ENCODE measurements around the gene NAXD. TPM values are rescaled to one million over a fixed set of nuclear protein-coding genes. Genes with fewer than 3 reads are reported as not detected.
A peak's percentile ranks its signal among the peaks of the same experiment; 100 is the strongest.

Gene NAXD
- total RNA-seq, 1 donor from 2014 or later = 41.2 TPM

DNA sequence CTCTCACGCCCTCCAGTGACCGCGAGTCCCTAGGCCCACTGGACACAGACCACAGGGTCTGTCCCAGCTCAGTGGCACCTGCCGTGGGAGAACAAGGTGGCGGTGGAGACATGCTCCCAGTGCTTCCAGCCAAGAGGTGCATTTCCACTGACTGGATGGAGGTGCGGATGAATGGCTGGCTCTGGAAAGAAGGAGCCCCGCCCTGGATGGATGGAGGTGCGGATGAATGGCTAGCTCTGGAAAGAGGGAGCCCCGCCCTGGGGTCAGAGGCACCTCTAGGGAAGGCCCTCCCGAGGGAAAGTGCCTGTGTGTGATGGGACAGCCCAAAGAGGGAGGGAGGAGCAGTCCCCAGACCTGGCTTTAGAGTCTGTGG is 32.0 kb downstream of the NAXD start:
- Mint-ChIP-seq H3K27me3 (ENCODE audit: unreplicated experiment) (peaks cover 18% of the 10 kb centered on the region), H3K36me3 (ENCODE audit: unreplicated experiment) (peaks cover 5% of the 10 kb centered on the region)

DNA sequence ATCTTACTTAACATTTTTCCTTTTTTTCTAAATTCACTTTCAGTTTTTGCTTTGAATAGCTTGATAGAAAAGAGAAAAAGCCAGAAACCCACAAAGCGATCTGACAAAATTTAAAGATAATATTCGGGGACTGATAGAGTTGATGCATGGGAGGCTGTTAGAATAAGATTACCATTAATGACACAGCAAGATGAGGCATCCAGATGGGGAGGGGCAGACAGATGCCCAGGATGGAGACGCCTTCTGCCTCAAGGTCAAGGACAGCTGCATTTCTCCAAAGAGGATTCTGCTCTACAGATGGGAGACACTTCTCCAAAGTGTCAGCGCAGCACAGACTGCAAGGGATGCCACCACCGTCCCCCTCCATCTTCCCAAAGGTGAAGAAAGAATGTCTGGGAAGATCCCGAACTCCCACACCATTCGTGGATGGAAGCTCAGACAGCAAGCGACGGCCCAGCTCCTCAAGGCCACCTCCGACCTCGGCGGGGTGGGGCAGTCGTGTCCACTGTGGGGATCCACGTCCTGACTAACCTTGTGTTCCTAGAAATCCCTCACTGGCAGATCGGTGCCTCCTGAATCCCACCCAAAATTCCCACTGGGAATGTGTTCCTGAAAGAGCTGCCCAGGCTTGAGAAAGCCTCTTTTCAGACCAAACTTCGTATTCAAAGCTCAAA is 32.9 kb downstream of the NAXD start:
- DNase-seq = no peak
- Mint-ChIP-seq H3K9me3 (ENCODE audit: unreplicated experiment) (peaks cover 16% of the 10 kb centered on the region), H3K4me3 (ENCODE audit: unreplicated experiment) (peak overlapping the region; percentile 58), H3K36me3 (ENCODE audit: unreplicated experiment) (peaks cover 7% of the 10 kb centered on the region), H3K4me1 (ENCODE audit: low read depth, unreplicated experiment) (peaks cover 35% of the 10 kb centered on the region), H3K27ac (ENCODE audit: unreplicated experiment) (peak overlapping the region; percentile 82), H3K27me3 (ENCODE audit: unreplicated experiment) (peaks cover 18% of the 10 kb centered on the region)
- TF ChIP-seq, protein P1, sequence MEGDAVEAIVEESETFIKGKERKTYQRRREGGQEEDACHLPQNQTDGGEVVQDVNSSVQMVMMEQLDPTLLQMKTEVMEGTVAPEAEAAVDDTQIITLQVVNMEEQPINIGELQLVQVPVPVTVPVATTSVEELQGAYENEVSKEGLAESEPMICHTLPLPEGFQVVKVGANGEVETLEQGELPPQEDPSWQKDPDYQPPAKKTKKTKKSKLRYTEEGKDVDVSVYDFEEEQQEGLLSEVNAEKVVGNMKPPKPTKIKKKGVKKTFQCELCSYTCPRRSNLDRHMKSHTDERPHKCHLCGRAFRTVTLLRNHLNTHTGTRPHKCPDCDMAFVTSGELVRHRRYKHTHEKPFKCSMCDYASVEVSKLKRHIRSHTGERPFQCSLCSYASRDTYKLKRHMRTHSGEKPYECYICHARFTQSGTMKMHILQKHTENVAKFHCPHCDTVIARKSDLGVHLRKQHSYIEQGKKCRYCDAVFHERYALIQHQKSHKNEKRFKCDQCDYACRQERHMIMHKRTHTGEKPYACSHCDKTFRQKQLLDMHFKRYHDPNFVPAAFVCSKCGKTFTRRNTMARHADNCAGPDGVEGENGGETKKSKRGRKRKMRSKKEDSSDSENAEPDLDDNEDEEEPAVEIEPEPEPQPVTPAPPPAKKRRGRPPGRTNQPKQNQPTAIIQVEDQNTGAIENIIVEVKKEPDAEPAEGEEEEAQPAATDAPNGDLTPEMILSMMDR (IDR thresholded peaks at IDR 0.05; ENCODE audit: partially characterized antibody, unreplicated experiment) = no peak

More for the DNA sequence above, 32.0 kb downstream of the NAXD start:
- no peak for DNase-seq
- H3K4me1 Mint-ChIP-seq (ENCODE audit: low read depth, unreplicated experiment) = peaks cover 41% of the 10 kb centered on the region
- peaks cover 16% of the 10 kb centered on the region for H3K9me3 Mint-ChIP-seq (ENCODE audit: unreplicated experiment)
- H3K27ac Mint-ChIP-seq (ENCODE audit: unreplicated experiment) = peak overlapping the region; percentile 82
- TF ChIP-seq, protein P1 (IDR thresholded peaks at IDR 0.05; ENCODE audit: partially characterized antibody, unreplicated experiment) = no peak
- peak overlapping the region; percentile 58 for H3K4me3 Mint-ChIP-seq (ENCODE audit: unreplicated experiment)

DNA sequence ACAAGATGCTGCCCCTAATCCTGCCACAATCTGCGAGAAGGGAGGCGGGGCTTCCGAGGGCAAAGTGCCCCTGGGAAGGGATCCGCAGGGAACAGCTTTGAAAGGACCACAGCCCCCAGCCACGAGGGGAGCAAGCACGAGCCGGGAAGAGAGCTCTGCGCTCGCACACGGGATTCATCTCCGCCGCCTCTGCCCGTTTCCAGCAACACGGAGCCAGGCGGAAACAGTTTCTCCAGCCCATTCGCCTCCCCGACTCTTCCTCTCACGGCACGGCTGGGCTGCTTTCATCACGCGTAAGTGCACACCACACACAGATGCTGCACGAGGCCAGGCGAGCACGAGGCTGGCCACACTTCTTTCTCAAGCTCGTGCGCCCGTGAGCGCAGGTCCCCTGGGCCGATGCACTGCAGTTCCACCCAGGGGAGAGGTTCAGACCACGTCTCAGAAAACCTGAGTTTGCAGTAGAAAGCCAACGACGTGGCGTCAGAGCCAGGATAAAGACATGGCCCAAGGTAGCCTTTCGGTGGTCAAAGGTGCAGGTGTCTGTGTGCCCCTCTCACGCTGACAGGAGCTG is 33.6 kb downstream of the NAXD start:
- peaks cover 18% of the 10 kb centered on the region for H3K27me3 Mint-ChIP-seq (ENCODE audit: unreplicated experiment)
- DNase-seq = no peak
- peak overlapping the region; percentile 58 for H3K4me3 Mint-ChIP-seq (ENCODE audit: unreplicated experiment)
- H3K36me3 Mint-ChIP-seq (ENCODE audit: unreplicated experiment) = peaks cover 8% of the 10 kb centered on the region
- H3K9me3 Mint-ChIP-seq (ENCODE audit: unreplicated experiment) = peaks cover 16% of the 10 kb centered on the region
- peak overlapping the region; percentile 82 for H3K27ac Mint-ChIP-seq (ENCODE audit: unreplicated experiment)
- TF ChIP-seq, protein P1 (IDR thresholded peaks at IDR 0.05; ENCODE audit: partially characterized antibody, unreplicated experiment) = no peak
- peaks cover 37% of the 10 kb centered on the region for H3K4me1 Mint-ChIP-seq (ENCODE audit: low read depth, unreplicated experiment)

DNA sequence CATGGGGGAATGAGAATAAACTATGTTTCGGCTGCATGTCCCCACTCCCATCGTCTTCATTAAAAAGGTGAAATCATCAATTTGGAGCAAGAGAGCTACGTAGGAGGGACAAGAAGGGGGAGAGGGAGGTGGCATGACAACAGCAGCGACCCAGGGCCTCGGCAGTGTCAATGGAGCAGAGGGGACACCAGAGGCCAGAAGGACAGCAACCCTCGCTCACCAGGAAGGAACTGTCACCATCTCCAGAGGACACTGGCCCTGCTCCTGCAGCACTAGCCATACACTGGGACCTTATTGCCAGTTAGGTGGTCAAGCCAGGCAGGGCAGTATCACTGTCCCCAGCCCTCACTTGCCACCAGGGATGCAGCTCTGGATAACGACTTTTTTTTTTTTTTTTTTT is 34.2 kb downstream of the NAXD start:
- H3K4me1 Mint-ChIP-seq (ENCODE audit: low read depth, unreplicated experiment) = peaks cover 34% of the 10 kb centered on the region
- peak overlapping the region; percentile 79 for H3K27ac Mint-ChIP-seq (ENCODE audit: unreplicated experiment)
- peaks cover 8% of the 10 kb centered on the region for H3K36me3 Mint-ChIP-seq (ENCODE audit: unreplicated experiment)
- no peak overlapping the region for H3K4me3 Mint-ChIP-seq (ENCODE audit: unreplicated experiment)
- H3K9me3 Mint-ChIP-seq (ENCODE audit: unreplicated experiment) = peaks cover 16% of the 10 kb centered on the region
- H3K27me3 Mint-ChIP-seq (ENCODE audit: unreplicated experiment) = peaks cover 19% of the 10 kb centered on the region
- TF ChIP-seq, protein P1 (IDR thresholded peaks at IDR 0.05; ENCODE audit: partially characterized antibody, unreplicated experiment) = no peak
- no peak for DNase-seq

DNA sequence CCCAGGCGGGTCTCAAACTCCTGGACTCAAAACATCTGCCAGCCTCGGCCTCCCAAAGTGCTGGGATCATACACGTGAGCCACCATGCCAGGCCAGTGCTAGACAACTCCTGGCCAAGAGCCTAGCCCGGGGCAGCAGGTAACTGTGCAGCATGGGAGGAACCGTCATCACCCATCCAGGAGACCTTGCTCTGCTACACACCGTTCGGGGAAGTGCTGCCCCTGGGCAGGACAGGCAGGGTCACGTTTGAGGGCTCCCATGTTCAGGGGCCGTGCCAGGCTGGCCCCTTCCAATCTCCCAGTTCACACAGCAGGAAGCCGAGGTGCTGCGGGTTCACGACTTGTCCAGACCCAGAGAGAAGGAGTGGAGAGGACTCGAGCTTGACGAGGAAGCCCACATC is 35.1 kb downstream of the NAXD start:
- Mint-ChIP-seq H3K4me1 (ENCODE audit: low read depth, unreplicated experiment) (peaks cover 32% of the 10 kb centered on the region), H3K27ac (ENCODE audit: unreplicated experiment) (no peak overlapping the region), H3K9me3 (ENCODE audit: unreplicated experiment) (peaks cover 16% of the 10 kb centered on the region), H3K27me3 (ENCODE audit: unreplicated experiment) (peaks cover 17% of the 10 kb centered on the region), H3K4me3 (ENCODE audit: unreplicated experiment) (no peak overlapping the region), H3K36me3 (ENCODE audit: unreplicated experiment) (peaks cover 8% of the 10 kb centered on the region)
- no peak for DNase-seq
- TF ChIP-seq, protein P1 (IDR thresholded peaks at IDR 0.05; ENCODE audit: partially characterized antibody, unreplicated experiment) = no peak
